Measurements from ENCODE around the gene FGF6. TPM values are rescaled to one million over a fixed set of nuclear protein-coding genes. Genes with fewer than 3 reads are reported as not detected.

The FGF6 gene, protein sequence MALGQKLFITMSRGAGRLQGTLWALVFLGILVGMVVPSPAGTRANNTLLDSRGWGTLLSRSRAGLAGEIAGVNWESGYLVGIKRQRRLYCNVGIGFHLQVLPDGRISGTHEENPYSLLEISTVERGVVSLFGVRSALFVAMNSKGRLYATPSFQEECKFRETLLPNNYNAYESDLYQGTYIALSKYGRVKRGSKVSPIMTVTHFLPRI
- not detected in 2 replicates for total RNA-seq (2011; cell fraction: chromatin; rRNA removed; ENCODE audit: low replicate concordance)
- total RNA-seq (2011; cell fraction: nucleolus; rRNA removed): not detected in 2 replicates
- total RNA-seq (2011; cell fraction: nucleoplasm; rRNA removed): not detected in 2 replicates
- total RNA-seq (2014; rRNA removed) (not detected in 2 replicates), total RNA-seq (2014; rRNA removed; fragmentation: Illumina TruSeq; extraction: Trizol) (not detected in 2 replicates), total RNA-seq (2015; rRNA removed; fragmentation: Illumina TruSeq; extraction: Trizol) (not detected in 2 replicates), total RNA-seq (2021) (not detected in 2 replicates), polyA plus RNA-seq (2011; rRNA removed) (0.14 TPM in 1 of 2 replicates, not detected in the other), polyA plus RNA-seq (2014; fragmentation: Illumina TruSeq; extraction: Trizol) (not detected in 2 replicates), polyA plus RNA-seq (2014; fragmentation: Nextera tagmentation; extraction: Ambion mirVana) (not detected), polyA plus RNA-seq (2014; rRNA removed) (not detected in 2 replicates), polyA minus RNA-seq (2011; rRNA and poly(A)+ RNA removed) (not detected in 2 replicates), Bru-seq, nascent RNA (not detected), BruChase-seq, experiment 1, labeled RNA remaining after a 2-hour chase (not detected), BruChase-seq, experiment 2, labeled RNA remaining after a 6-hour chase (not detected)
- polyA plus RNA-seq (2011; cell fraction: cytosol; rRNA removed): not detected in 2 replicates
- polyA plus RNA-seq (2011; cell fraction: nucleus; rRNA removed): 0.33 TPM in 1 of 2 replicates, not detected in the other
- polyA plus RNA-seq (2012): not detected in 2 replicates
- polyA minus RNA-seq (2011; cell fraction: cytosol; rRNA and poly(A)+ RNA removed): not detected in 2 replicates
- not detected in 2 replicates for polyA minus RNA-seq (2011; cell fraction: nucleus; rRNA and poly(A)+ RNA removed)
- long read RNA-seq, experiment 1: 0 reads
- long read RNA-seq, experiment 2: 0 reads
- long read RNA-seq, experiment 3: 0 reads

DNA sequence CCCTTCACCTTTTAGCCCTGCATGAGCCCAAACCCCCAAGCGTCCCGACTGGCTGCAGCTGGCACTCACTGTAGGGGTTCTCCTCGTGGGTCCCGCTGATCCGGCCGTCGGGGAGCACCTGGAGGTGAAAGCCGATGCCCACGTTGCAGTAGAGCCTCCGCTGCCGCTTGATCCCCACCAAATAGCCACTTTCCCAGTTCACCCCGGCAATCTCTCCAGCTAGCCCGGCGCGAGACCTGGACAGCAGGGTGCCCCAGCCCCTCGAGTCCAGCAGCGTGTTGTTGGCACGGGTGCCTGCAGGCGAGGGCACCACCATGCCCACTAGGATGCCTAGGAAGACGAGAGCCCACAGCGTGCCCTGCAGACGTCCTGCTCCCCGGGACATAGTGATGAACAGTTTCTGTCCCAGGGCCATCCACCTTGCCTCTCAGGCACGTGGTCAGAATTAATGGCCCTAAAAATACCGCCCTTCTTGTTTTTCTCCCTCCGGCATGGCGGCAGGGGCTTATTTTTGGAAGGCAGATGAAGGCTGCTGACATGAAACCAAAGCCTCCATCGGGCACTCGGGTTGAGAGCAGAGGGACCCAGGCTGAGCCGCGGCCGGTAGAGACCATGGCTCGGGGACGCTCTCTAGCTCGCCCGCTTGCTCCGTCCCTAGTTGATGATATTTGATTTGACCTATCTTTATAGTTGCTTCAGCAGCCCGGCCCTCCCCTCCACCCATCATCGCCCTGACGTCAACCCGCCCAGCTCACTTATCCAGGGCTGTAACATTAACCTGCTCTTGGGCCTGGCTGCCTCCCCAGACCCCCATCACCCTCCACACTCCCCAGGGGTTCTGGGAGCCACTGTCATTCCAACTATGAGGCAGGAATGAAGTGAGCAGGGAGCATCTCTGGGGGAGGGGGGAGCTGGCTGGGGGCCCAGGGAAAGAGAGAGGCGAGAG, at the start of gene FGF6:
Gene FGF6 (minus strand): TSS at position 660 of the 946 bp plus-strand sequence. CDS start 245 bp downstream, at position 415.
- FAIRE-seq: no peak
- Histone ChIP-seq H3K27me3 (ENCODE audit: control insufficient read depth in 2 of 2, insufficient read depth in 2 of 2, low read length in 2 of 2) (peaks cover 14 to 49% of the 10 kb centered on the region in 2 experiments; a peak in 4 of 5 replicates), H3K9ac (ENCODE audit: insufficient read depth in 1 of 2, low read depth in 2 of 2, low read length in 2 of 2) (no peak within 1 kb of the TSS), H3K4me1 (replicated peaks in 1 of 2; ENCODE audit: control insufficient read depth in 2 of 2, insufficient read depth in 2 of 2, low read length in 2 of 2) (no peaks in the 10 kb centered on the region; a peak in 1 of 5 replicates), H4K20me1 (replicated peaks; ENCODE audit: control insufficient read depth, insufficient read depth, low read length) (no peaks in the 10 kb centered on the region), H3K9me1 (ENCODE audit: control insufficient read depth, insufficient read depth, low read length) (no peaks in the 10 kb centered on the region), H3K4me3 (no peak within 1 kb of the TSS), H2AFZ (ENCODE audit: low read depth, low read length) (no peak within 1 kb of the TSS), H3K9me3 (replicated peaks; ENCODE audit: control insufficient read depth, insufficient read depth, low read depth, low read length) (no peaks in the 10 kb centered on the region), H3K27ac (ENCODE audit: extremely low read depth, low read depth, low read length) (no peak within 1 kb of the TSS), H3K36me3 (ENCODE audit: control insufficient read depth, insufficient read depth, low read length) (no peaks in the 10 kb centered on the region), H3K4me2 (ENCODE audit: insufficient read depth, low read length) (no peak within 1 kb of the TSS), H3K79me2 (ENCODE audit: control insufficient read depth, insufficient read depth, low read length) (no peaks in the 10 kb centered on the region)
- BruUV-seq (replicated peaks): no TSS peak
- CTCF ChIA-PET (ENCODE audit: low intra/inter-chr PET ratio): no interaction called here
- ATAC-seq: no peak
- no peak for DNase-seq (ENCODE audit: extremely low read depth in 1 of 4, low spot score in 3 of 4)
- POLR2A ChIA-PET: interaction anchor here (0.6 kb wide), 1 partner anchor 69 kb away, joined by 4 read pairs; no protein-coding TSS in a partner anchor
- TF ChIP-seq ZSCAN29 (IDR thresholded peaks at IDR 0.05): no peak
- no peak for TF ChIP-seq ZBTB8A (IDR thresholded peaks at IDR 0.05; ENCODE audit: partially characterized antibody)
- TF ChIP-seq PRPF4 (IDR thresholded peaks at IDR 0.05; ENCODE audit: insufficient read depth, low read depth, low read length, poor library complexity, severe bottlenecking): no peak
- TF ChIP-seq KLF6 (CRISPR knock-in tag; IDR thresholded peaks at IDR 0.05; ENCODE audit: borderline replicate concordance): no peak
- TF ChIP-seq ZNF764 (CRISPR knock-in tag; IDR thresholded peaks at IDR 0.05; ENCODE audit: low read depth): no peak
- TF ChIP-seq THRAP3 (IDR thresholded peaks at IDR 0.05; ENCODE audit: borderline replicate concordance): no peak
- TF ChIP-seq PPARD (CRISPR knock-in tag; IDR thresholded peaks at IDR 0.05): no peak
- TF ChIP-seq, protein P1, sequence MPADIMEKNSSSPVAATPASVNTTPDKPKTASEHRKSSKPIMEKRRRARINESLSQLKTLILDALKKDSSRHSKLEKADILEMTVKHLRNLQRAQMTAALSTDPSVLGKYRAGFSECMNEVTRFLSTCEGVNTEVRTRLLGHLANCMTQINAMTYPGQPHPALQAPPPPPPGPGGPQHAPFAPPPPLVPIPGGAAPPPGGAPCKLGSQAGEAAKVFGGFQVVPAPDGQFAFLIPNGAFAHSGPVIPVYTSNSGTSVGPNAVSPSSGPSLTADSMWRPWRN (IDR thresholded peaks at IDR 0.05; ENCODE audit: low read depth): no peak
- no peak for TF ChIP-seq PTRF (tag; IDR thresholded peaks at IDR 0.05)
- no peak for TF ChIP-seq ZKSCAN8 (CRISPR knock-in tag; IDR thresholded peaks at IDR 0.05)
- no peak for TF ChIP-seq RFX5 (IDR thresholded peaks at IDR 0.05; ENCODE audit: low read depth, low read length)
- TF ChIP-seq ZNF444 (CRISPR knock-in tag; IDR thresholded peaks at IDR 0.05): no peak
- no peak for TF ChIP-seq MAFF (IDR thresholded peaks at IDR 0.05; ENCODE audit: low read length)
- TF ChIP-seq KLF1 (tag; IDR thresholded peaks at IDR 0.05): no peak
- WGBS (ENCODE audit: insufficient coverage, low coverage, missing lambda C conversion rate): 1% methylated on average over 22 of the region's 42 CpGs
- intact Hi-C loops (cut with micrococcal nuclease): no loop called here
- in situ Hi-C loops (cut with MboI): no loop called here
